ENCODE results near the gene DUSP9. TPM values are rescaled to one million over a fixed set of nuclear protein-coding genes. Genes with fewer than 3 reads are reported as not detected.
"Not testable (repeated sequence)": the region's sequence is repeated elsewhere in the genome, so short reads cannot be mapped to it uniquely, and the experiment has no call there.

Gene DUSP9
- total and polyA plus RNA-seq, 2 experiments from 2014 or later = 75.5 to 86.2 TPM

DNA sequence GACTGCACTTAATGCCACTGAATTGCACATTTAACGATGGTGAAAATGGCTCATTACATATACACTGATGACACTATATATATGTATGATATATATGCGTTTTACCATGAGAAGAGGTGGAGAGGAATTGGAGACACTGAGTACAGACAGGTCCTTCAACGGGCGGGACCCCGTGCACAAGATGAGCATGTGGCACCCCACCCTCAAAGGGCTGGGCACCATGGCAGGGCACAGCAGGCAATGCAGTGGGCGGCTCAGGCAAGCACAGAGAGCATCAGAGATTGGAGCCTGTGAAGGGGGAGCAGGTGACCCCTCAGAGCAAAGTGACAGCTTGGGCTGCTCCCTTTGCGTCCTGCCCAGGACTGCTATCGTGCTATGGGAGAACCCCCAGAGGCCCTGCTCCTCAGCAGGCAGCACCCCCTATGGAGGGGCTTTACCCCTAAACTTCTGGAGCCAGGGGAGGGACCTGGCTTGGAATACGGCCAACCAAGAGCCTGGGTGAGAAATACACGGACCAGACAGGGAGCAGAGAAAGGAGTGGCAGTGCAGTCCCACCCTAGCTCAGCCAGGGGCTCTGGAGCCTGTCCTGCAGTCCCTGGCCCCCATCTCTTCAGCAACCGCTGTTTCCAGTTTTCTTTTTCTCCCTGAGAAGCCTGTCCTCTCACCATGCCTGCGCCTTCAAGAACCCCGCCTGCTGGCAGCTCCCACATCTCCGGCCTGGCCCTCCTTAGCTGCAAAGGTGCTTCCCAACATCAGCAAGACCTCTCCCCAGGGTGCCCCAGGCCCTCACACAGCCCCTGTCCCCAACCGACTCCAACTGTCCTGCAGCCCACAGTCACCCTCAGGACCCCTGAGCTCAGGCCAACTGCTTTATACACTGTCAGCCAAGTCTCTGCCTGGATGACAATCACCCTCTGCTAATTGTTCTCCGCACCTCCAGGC lies 51.2 kb downstream of the DUSP9 start:
- H3K9me3 ChIP-seq (ENCODE audit: low read depth) = no peaks in the 10 kb centered on the region
- H2AFZ ChIP-seq = no peak overlapping the region
- H3K9me2 ChIP-seq (replicated peaks; ENCODE audit: insufficient read depth) = no peaks in the 10 kb centered on the region
- TF ChIP-seq, protein P1, sequence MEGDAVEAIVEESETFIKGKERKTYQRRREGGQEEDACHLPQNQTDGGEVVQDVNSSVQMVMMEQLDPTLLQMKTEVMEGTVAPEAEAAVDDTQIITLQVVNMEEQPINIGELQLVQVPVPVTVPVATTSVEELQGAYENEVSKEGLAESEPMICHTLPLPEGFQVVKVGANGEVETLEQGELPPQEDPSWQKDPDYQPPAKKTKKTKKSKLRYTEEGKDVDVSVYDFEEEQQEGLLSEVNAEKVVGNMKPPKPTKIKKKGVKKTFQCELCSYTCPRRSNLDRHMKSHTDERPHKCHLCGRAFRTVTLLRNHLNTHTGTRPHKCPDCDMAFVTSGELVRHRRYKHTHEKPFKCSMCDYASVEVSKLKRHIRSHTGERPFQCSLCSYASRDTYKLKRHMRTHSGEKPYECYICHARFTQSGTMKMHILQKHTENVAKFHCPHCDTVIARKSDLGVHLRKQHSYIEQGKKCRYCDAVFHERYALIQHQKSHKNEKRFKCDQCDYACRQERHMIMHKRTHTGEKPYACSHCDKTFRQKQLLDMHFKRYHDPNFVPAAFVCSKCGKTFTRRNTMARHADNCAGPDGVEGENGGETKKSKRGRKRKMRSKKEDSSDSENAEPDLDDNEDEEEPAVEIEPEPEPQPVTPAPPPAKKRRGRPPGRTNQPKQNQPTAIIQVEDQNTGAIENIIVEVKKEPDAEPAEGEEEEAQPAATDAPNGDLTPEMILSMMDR (IDR thresholded peaks at IDR 0.05; ENCODE audit: poor library complexity) = no peak
- no peak for TF ChIP-seq EZH2phosphoT487 (IDR thresholded peaks at IDR 0.05; ENCODE audit: low read depth, severe bottlenecking, unreplicated experiment)
- TF ChIP-seq EZH2 (IDR thresholded peaks at IDR 0.05; ENCODE audit: borderline replicate concordance) = no peak
- no peaks in the 10 kb centered on the region for H3K27me3 ChIP-seq
- H3K4me3 ChIP-seq = no peak overlapping the region
- 88% methylated on average over 15 of the region's 16 CpGs for WGBS (ENCODE audit: low lambda C conversion rate, missing lambda C conversion rate)
- no peaks in the 10 kb centered on the region for H4K20me1 ChIP-seq (ENCODE audit: insufficient read depth, poor library complexity, severe bottlenecking)
- H3K27ac ChIP-seq = no peak overlapping the region
- no peaks in the 10 kb centered on the region for H3K4me1 ChIP-seq (ENCODE audit: insufficient read depth)
- no peaks in the 10 kb centered on the region for H3K36me3 ChIP-seq (replicated peaks; ENCODE audit: insufficient read depth, low read depth)
- no peak overlapping the region for H3K4me2 ChIP-seq
- DNase-seq (ENCODE audit: low spot score) = no peak
- H3K79me2 ChIP-seq = no peaks in the 10 kb centered on the region

DNA sequence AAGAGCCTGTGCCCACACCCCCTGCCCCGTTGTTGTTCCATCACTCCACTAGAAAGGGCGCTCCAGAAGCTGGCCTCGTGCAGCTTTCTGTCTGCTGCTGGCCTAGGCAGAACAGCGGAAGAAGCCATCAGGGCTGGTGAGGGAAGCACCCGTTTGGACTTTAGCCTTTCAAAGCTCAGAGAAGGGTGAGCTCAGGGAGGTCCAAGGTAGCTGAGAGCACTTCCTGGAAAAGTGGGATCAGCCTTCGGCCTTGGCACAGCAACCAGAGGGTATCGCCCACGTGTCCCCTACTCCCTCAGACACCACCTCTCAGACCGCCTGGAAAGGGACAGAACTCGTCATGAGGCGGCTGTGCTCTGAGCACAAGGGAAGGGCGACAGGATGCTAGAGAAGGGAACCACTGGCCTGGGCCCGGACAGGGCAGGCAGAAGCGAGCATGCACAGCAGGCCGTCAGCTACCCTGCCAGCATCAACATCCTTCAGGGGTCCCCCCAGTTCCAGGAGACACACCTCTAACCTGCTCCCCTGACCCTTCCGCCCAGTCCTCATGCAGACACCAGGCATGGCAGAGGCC lies 52.3 kb downstream of the DUSP9 start:
- H3K9me3 ChIP-seq (ENCODE audit: low read depth); DNase-seq (ENCODE audit: low spot score); H3K4me2 ChIP-seq; H3K36me3 ChIP-seq (replicated peaks; ENCODE audit: insufficient read depth, low read depth); H3K4me3 ChIP-seq; H3K9me2 ChIP-seq (replicated peaks; ENCODE audit: insufficient read depth); H3K79me2 ChIP-seq; H3K4me1 ChIP-seq (ENCODE audit: insufficient read depth); H3K27me3 ChIP-seq; H2AFZ ChIP-seq; H4K20me1 ChIP-seq (ENCODE audit: insufficient read depth, poor library complexity, severe bottlenecking): not testable (repeated sequence)
- peak overlapping the region; percentile 37 for H3K27ac ChIP-seq
- WGBS (ENCODE audit: low lambda C conversion rate, missing lambda C conversion rate) = 79% methylated on average over 16 of the region's 16 CpGs

DNA sequence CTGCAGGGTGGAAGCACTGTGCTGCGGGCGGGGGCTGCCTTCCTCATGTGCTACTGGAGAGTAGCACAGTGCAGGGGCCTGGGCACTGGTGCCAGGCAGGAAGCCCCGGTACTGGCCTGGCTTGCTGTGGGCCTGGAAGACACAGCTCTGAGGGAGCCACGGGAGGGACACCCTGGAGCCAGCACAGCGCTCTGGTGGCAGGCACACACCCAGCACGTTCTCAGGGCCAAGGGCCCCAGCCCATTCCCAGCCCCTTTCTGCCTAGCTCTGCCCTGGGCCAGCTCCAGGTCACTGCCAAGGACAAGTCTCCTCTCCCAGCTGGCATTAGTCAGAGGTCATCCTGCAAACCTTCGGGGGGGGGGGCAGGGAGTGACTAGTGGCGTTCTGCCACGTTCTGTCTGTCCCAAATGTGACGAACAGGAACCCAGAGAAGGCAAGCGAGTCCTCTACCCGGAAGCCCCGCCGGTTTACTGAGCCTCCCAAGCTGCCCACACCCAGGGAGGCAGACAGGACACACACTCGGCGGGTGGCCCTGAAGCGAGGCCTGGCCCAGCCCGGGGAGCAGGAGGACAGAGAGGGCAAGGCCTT lies 52.9 kb downstream of the DUSP9 start:
- H3K36me3 ChIP-seq (replicated peaks; ENCODE audit: insufficient read depth, low read depth); H2AFZ ChIP-seq; DNase-seq (ENCODE audit: low spot score); H3K9me3 ChIP-seq (ENCODE audit: low read depth); H3K9me2 ChIP-seq (replicated peaks; ENCODE audit: insufficient read depth); H3K4me2 ChIP-seq; H3K4me1 ChIP-seq (ENCODE audit: insufficient read depth); H3K4me3 ChIP-seq; H3K27me3 ChIP-seq; H4K20me1 ChIP-seq (ENCODE audit: insufficient read depth, poor library complexity, severe bottlenecking); H3K79me2 ChIP-seq: not testable (repeated sequence)
- 82% methylated on average over 15 of the region's 18 CpGs for WGBS (ENCODE audit: low lambda C conversion rate, missing lambda C conversion rate)
- H3K27ac ChIP-seq = peak overlapping the region; percentile 37

DNA sequence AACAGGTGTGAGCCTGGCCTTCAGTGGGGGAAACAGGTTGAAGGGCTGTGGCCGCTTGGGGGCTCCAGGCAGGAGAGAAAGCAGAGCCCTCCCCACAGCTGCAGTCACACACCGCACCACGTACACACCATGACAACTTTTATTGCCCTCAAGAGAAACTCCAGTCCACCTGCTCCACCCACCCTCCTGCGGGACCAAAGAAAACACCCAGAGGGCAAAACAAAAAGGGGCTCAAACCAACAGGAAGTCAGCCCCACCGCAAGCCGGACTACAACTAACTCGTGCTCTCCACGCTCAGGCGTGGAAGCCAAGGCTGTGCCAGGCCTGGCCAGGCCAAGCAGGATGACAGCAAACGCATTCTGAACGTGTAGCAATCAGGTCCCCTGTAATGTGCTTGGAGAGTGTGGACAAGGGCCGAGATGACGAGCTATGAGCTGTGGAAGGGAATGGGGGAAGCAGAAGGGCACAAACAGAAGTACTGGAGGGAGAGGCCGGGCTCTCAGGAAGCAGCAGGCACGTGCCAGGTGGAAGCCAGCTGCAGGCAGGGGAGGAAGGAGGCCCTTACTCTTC lies 53.5 kb downstream of the DUSP9 start:
- TF ChIP-seq EZH2phosphoT487 (IDR thresholded peaks at IDR 0.05; ENCODE audit: low read depth, severe bottlenecking, unreplicated experiment) = no peak
- TF ChIP-seq, protein P1 (IDR thresholded peaks at IDR 0.05; ENCODE audit: poor library complexity) = no peak
- no peak for TF ChIP-seq EZH2 (IDR thresholded peaks at IDR 0.05; ENCODE audit: borderline replicate concordance)
- H3K27ac ChIP-seq = no peak overlapping the region
- H4K20me1 ChIP-seq (ENCODE audit: insufficient read depth, poor library complexity, severe bottlenecking) = no peaks in the 10 kb centered on the region
- no peaks in the 10 kb centered on the region for H3K9me3 ChIP-seq (ENCODE audit: low read depth)
- no peak overlapping the region for H2AFZ ChIP-seq
- H3K4me2 ChIP-seq = no peak overlapping the region
- H3K9me2 ChIP-seq (replicated peaks; ENCODE audit: insufficient read depth) = no peaks in the 10 kb centered on the region
- DNase-seq (ENCODE audit: low spot score) = no peak
- H3K79me2 ChIP-seq = no peaks in the 10 kb centered on the region
- no peak overlapping the region for H3K4me3 ChIP-seq
- WGBS (ENCODE audit: low lambda C conversion rate, missing lambda C conversion rate) = 73% methylated on average over 15 of the region's 15 CpGs
- no peaks in the 10 kb centered on the region for H3K36me3 ChIP-seq (replicated peaks; ENCODE audit: insufficient read depth, low read depth)
- no peaks in the 10 kb centered on the region for H3K4me1 ChIP-seq (ENCODE audit: insufficient read depth)
- H3K27me3 ChIP-seq = no peaks in the 10 kb centered on the region

Small RNAs within 50 kb of the gene (small RNA-seq; reads per million reads assigned to genes)
- gene RN7SL687P = not detected

Other genes starting within 250 kb of the DUSP9 start
- gene PNMA6E, start 245.9 kb upstream of the DUSP9 start, total RNA-seq = not detected in 2 replicates
- gene PNMA6E, start 245.9 kb upstream of the DUSP9 start, polyA plus RNA-seq = 0.35 TPM in 1 of 2 replicates, not detected in the other
- 0.90 and 1.2 TPM in 2 replicates for gene ZFP92, start 235.7 kb upstream of the DUSP9 start, total RNA-seq
- 0.33 and 0.38 TPM in 2 replicates for gene ZFP92, start 235.7 kb upstream of the DUSP9 start, polyA plus RNA-seq
- 0.60 and 0.76 TPM in 2 replicates for gene TREX2, start 201.1 kb upstream of the DUSP9 start, total RNA-seq
- gene TREX2, start 201.1 kb upstream of the DUSP9 start, polyA plus RNA-seq = 0.81 and 1.3 TPM in 2 replicates
- 6.8 and 17.5 TPM in 2 replicates for gene HAUS7, start 176.6 kb upstream of the DUSP9 start, total RNA-seq
- gene HAUS7, start 176.6 kb upstream of the DUSP9 start, polyA plus RNA-seq = 19.7 and 23.1 TPM in 2 replicates
- gene BGN, start 152.2 kb upstream of the DUSP9 start, total RNA-seq = 12.5 and 14.5 TPM in 2 replicates
- 27.5 and 35.8 TPM in 2 replicates for gene BGN, start 152.2 kb upstream of the DUSP9 start, polyA plus RNA-seq
- 0.12 TPM in 1 of 2 replicates, not detected in the other for gene ATP2B3, start 129.6 kb upstream of the DUSP9 start, total RNA-seq
- 0.07 and 0.12 TPM in 2 replicates for gene ATP2B3, start 129.6 kb upstream of the DUSP9 start, polyA plus RNA-seq
- 21.6 and 28.3 TPM in 2 replicates for gene CCNQ, start 48.1 kb upstream of the DUSP9 start, total RNA-seq
- gene CCNQ, start 48.1 kb upstream of the DUSP9 start, polyA plus RNA-seq = 26.7 and 31.3 TPM in 2 replicates
- 2.2 and 2.8 TPM in 2 replicates for gene PNCK, start 26.6 kb downstream of the DUSP9 start, total RNA-seq
- gene PNCK, start 26.6 kb downstream of the DUSP9 start, polyA plus RNA-seq = 0.28 and 1.9 TPM in 2 replicates
- gene SLC6A8, start 40.7 kb downstream of the DUSP9 start, total RNA-seq = 19.5 and 28.4 TPM in 2 replicates
- gene SLC6A8, start 40.7 kb downstream of the DUSP9 start, polyA plus RNA-seq = 32.5 and 36.7 TPM in 2 replicates
- 146 and 227 TPM in 2 replicates for gene BCAP31, start 77.2 kb downstream of the DUSP9 start, total RNA-seq
- 343 and 351 TPM in 2 replicates for gene BCAP31, start 77.2 kb downstream of the DUSP9 start, polyA plus RNA-seq
- 8.3 and 10.5 TPM in 2 replicates for gene ABCD1, start 77.7 kb downstream of the DUSP9 start, total RNA-seq
- 14.2 and 14.8 TPM in 2 replicates for gene ABCD1, start 77.7 kb downstream of the DUSP9 start, polyA plus RNA-seq
- gene PLXNB3, start 117.0 kb downstream of the DUSP9 start, total RNA-seq = 0.27 and 1.4 TPM in 2 replicates
- gene PLXNB3, start 117.0 kb downstream of the DUSP9 start, polyA plus RNA-seq = 0.87 and 5.7 TPM in 2 replicates
- 0.08 and 0.20 TPM in 2 replicates for gene SRPK3, start 133.8 kb downstream of the DUSP9 start, total RNA-seq
- gene SRPK3, start 133.8 kb downstream of the DUSP9 start, polyA plus RNA-seq = 0.32 and 0.89 TPM in 2 replicates
- gene IDH3G, start 147.2 kb downstream of the DUSP9 start, total RNA-seq = 35.4 and 35.8 TPM in 2 replicates
- 60.0 and 74.3 TPM in 2 replicates for gene IDH3G, start 147.2 kb downstream of the DUSP9 start, polyA plus RNA-seq
- 316 and 385 TPM in 2 replicates for gene SSR4, start 147.5 kb downstream of the DUSP9 start, total RNA-seq
- gene SSR4, start 147.5 kb downstream of the DUSP9 start, polyA plus RNA-seq = 665 and 693 TPM in 2 replicates
- gene PDZD4, start 183.3 kb downstream of the DUSP9 start, total RNA-seq = 1.6 and 2.8 TPM in 2 replicates
- 0.59 and 1.4 TPM in 2 replicates for gene PDZD4, start 183.3 kb downstream of the DUSP9 start, polyA plus RNA-seq
- 0.12 and 0.33 TPM in 2 replicates for gene L1CAM, start 239.0 kb downstream of the DUSP9 start, total RNA-seq
- gene L1CAM, start 239.0 kb downstream of the DUSP9 start, polyA plus RNA-seq = 0.40 and 0.69 TPM in 2 replicates